Stimulated activated CD4-positive, alpha-beta T cell treated with anti-CD3 and anti-CD28 coated beads, Interleukin-1b, Interleukin-23, amount 100 ng/mL, for 48 hours (primary cell): Measurements from ENCODE around the gene THAP7.

Experiments
- DNase-seq: peaks from one replicate; pipeline ENCODE4 v3.0.0-alpha.2; 2020

THAP7 gene

DNA sequence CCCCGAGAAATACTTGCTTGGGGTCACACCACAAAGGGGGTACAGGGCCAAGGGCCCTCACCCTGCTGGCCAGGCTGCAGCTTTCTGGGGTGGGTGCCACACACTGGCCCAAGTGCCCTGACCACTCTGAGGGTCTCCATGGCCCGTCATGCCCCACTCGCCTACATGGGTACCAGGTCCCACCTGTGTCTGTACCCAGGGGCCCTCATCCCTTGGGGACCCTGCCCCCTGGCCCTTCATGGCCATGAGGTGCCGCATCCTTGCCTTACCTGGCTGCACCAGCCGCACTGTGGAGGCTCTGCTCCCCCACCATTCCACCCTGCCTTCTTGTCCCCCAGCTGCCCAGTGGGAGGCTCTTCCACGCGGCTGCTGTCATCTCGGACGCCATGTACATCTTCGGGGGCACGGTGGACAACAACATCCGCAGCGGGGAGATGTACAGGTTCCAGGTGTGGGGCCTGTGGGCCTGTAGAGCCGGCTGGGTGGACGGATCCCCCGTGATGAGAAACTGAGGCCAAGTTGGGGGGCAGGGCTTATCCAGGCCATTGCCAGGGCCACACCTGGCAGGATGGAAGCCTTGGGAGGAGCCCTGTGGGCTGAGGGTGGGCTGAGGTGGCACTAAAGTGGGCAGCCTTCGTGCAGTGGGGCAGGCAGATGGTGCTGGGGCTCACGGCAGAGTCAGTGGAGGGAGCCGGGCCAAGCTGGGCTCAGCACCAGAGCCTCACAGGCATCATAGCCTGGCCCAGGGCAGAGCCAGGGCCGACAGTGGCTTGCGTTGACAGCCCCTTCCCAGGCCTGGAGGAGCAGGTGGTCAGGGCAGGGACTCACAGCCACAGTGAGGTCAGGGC, 9.2 kb downstream of the THAP7 start:
- DNase-seq = no peak

GRCh38 chr22:20992056-20992442, 9.9 kb downstream of the THAP7 start:
- DNase-seq = no peak

- no peak for DNase-seq
These were observed 10.5 kb downstream of the THAP7 start for GRCh38 chr22:20991252-20992055.

- no peak for DNase-seq
These were observed 11.4 kb downstream of the THAP7 start for GRCh38 chr22:20990184-20991180.

DNA sequence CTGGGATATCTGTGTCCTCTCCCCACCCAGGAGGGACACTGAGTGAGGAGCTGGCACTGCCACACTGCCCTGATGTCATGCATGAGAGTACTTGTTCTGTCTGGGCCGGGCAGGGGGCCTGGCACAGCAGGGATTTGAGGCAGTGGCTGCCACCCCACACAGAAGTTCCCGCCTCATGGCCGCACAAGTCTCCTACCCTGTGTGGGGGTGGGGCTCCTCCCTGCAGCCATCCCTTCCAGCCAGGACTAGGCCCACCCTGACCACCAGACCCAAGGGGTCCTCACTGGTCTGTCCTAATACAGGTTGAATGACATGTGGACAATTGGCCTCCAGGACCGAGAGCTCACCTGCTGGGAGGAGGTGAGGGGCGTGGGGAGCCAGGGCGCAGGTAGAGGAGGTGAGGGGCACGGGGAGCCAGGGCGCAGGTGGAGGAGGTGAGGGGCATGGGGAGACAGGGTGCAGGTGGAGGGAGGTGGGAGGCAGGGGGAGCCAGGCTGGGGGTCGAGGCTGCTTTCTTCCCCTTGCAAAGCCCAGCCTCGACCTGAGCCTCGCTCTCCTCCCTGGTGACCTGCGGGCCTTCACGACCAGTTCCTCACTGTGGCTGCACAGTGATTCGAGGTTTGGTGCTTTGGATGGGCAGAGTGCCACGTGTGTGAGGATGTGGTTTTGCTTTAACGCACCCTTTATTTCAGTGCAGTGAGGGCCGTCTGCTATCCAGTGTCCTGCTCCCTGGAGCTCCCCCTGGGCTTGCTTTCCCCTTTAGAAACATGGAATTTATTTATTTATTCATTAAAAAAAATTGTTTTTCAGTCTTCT, 12.4 kb downstream of the THAP7 start:
- no peak for DNase-seq

DNA sequence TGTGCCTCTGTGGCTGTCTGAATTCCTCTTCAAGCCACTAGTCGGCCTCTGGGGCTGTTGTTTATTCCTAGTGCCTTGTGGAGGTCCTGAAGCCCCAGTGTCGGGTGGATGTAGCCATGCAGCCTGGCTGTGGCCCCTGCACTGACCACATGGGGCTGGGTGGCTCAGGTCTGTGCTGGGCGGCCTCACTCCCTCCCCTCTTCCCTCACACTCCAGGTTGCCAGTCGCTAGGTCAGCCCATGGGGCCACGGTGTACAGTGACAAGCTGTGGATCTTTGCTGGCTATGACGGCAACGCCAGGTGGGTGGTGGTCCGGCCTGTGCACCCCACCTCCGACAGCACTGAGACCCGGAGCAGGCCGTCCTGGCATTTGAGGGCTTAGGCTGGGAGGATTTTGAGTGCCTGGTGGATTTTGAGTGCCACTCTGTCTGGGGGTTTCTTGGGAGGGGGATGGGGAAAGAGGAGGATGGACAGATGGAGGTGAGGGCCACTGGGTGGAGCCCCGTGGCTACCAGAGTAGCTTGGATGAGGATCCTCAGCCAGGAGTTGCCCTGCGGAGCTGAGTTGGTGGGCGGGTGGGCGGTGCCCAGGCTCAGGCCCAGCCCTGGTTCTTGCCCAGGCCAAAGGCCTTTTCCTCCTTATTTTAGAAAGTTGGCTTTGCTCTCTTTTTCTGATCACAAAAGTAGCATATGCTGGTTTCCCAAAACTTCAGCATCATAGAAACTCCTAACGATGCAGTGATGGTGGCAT, 13.2 kb downstream of the THAP7 start:
- DNase-seq = no peak

- DNase-seq = no peak
These were observed 14.5 kb downstream of the THAP7 start for GRCh38 chr22:20987375-20987774.

DNA sequence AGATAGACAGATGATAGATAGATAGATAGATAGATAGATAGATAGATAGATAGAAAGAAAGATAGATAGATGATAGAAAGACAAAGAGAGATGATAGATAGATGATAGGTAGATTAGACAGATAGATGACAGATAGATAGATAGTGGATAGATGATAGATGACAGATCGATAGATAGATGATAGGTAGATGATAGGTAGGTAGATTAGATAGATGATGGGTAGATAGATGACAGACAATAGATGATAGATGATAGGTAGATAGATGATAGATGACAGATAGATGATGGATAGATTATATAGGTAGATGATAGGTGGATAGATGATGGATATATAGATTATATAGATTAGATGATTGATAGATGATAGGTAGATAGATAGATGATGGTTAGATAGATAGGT, 15.6 kb downstream of the THAP7 start:
- DNase-seq = no peak

DNA sequence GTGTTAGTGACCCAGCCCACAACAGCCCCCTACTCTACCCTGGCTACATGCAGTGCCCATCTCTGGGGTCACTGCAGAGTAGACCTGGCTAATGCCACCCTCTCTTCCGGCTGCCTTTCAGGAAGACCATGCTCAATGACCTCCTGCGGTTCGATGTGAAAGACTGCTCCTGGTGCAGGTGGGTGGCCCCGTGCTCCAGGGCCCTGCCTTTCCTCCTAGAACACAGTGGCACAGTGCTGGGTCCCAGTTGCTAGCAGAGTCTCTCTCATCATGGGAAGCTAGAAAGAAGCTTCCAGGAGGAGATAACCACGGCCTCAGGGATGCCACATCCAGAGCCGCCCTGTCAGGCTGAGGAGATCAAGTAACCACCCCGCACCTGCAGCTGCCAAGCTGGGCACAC, 16.2 kb downstream of the THAP7 start:
- DNase-seq = no peak

DNA sequence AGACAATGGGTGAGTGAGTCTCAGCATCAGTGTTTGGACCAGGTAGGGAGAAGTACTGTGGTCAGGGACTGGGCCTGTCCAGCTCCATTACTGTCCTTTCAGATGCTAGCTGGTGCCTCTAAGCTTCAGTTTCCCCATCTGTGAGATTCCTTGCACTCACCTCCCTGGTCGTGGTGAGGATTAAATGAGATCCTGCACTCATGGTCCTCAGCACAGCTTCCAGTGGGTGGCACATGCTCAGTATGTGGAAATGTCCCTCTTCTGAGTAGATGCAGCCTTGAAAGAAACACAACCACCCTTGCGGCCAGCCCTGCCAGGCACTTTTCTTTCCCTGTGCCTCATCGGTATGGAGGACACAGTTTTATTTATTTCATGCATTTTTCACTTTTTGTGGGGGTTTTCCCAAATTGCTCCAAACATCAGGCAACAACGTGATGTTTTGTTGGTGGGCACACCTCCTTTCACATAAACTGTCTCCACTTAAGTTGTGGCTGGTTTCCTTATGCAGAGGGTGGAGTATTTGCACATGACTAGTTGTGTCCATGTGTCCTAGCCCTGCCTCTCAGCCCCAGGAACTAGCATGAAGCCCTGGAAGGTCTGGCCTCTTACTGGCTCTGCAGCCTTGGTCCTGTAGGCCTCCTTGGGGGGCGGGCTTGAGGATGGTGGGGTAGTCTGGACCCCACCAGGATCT, 18.7 kb downstream of the THAP7 start:
- DNase-seq = no peak

GRCh38 chr22:20982563-20982882, 19.4 kb downstream of the THAP7 start:
- DNase-seq = no peak

- DNase-seq = peak; percentile 65
These were observed 19.9 kb downstream of the THAP7 start, which contains the start of gene LZTR1 for GRCh38 chr22:20981787-20982562. Gene LZTR1, plus strand, starts transcription at chr22:20982297. Its CDS starts 75 bp downstream, at chr22:20982372.

DNA sequence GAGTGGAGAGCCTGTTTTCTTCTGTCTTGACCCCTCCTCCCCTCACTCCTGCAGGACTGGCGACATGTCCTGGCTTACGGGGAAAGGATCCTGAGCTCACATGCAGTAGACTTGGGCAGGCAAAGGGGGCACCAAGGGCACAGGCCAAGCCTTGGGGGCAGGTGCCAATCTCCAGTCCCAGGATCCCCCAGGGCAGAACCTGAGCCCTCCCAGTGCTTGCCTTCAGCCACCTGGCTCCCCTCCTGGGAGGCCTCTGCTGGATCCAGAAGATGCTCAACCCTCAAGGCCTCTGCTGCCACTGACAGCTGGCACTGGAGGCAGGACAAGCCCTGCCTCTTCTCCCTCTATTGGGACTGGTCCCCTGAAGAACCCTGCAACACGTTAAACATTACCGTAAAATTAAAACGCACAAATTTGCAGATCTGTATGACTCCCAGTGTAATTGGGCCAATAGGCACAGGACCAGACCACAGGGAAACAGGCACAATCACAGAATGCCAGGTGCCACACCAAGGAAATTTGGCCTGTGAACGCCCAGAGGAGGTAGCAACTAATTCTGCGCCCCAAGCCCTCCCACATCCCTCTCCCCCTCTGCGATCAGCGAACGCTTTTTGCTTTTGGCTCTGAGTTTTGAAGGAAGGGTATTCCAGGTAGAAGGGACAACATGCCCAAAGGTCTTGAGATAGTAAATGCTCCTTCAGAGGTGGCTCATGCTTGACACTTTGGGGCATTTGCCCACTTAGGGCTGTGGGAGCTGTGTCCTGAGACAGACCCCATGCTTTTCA, 20.8 kb downstream of the THAP7 start:
- no peak for DNase-seq

DNA sequence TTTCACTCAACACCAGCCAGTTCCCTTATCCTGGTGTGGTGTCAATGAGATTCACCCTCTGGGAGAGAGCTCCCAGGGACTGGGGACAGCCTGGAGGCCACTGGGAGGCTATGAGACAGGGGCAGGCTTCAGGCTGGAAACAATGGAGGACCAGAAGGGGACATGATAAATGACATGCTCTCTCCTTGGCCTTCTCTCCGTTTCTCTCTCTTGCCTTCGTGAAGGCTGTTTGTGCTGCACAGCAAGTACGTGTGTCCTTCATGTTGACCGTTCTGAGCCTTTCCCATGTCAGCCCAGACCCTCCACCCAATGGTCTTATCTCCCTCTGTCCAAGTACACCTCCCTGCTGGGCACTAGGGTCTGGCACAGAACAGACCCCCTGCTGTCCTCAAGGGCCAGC, 21.4 kb downstream of the THAP7 start:
- no peak for DNase-seq

- DNase-seq = no peak
These were observed 21.9 kb downstream of the THAP7 start for GRCh38 chr22:20979940-20980453.

DNA sequence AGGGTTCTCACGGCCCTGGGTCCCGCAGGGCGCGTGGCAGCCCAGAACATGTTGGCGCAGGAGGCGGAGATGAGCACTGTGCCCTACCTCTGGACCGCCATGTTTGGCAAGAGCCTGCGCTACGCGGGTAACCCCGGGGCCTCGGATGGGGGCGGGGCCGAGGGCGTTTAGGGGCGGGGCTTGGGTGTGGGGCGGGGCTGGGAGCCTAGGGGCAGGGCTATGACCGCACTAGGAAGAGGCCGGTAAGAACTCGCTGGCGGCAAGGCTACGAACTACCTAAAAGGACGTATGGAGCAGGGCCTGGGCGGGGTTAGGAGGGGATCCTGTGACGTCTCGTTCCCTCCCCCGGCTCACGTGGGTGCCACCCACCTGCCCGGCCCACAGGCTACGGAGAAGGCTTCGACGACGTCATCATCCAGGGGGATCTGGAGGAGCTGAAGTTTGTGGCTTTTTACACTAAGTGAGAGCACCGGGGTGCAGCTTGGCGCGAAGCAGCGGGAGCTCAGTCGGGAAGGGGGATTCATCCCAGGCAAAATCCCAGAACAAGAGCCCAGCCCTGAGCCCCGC, 22.6 kb downstream of the THAP7 start:
- peak; percentile 84 for DNase-seq

GRCh38 chr22:20978419-20978818, 23.5 kb downstream of the THAP7 start:
- DNase-seq = no peak

DNA sequence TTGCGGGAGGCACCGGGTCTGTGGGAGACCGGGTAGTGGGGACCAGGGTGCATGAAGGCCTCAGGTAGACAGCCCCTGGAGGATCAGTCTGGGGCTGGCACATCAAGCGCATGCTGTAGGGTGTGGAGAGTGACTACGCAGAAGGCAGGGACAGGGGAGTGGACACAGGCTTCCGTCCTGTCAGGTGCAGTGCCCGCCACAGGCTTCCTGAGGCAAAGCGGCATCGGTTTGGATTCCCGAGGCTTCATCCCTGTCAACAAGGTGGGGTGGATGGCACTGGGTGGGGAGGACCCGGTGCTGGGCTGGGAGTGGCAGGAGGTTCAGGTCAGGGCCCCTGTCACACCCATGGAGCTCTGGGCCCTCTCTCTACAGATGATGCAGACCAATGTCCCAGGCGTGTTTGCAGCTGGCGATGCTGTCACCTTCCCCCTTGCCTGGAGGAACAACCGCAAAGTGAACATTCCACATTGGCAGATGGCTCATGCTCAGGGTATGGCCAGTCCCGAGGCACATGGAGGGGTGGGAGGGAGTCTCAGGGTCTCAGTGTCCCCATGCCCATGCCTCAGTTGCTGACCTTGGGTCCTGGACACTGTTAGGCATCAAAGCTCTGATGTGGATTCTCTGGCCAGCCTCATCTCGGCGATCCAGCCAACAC, 24.3 kb downstream of the THAP7 start:
- no peak for DNase-seq
